Smooth muscle cell (in vitro differentiated cells): ENCODE measurements around the gene CCDC149. TPM values are rescaled to one million over a fixed set of nuclear protein-coding genes. Genes with fewer than 3 reads are reported as not detected.

Source experiments
- DNase-seq: peaks from one replicate; lab custom pipeline; 2025; ENCODE audit not compliant: unreplicated experiment; lab: John Stamatoyannopoulos, UW
- H2AFZ ChIP-seq: fragments of 200-600 bp; sonication (generic); 2 replicates; pipeline ENCODE4 v1.6.0; 2016; ENCODE audit warnings: antibody characterized with exemption, low read depth, mild to moderate bottlenecking
- H3F3A ChIP-seq: fragments of 200-600 bp; sonication (generic); 2 replicates; pipeline ENCODE4 v1.6.0; 2017; ENCODE audit warnings: antibody characterized with exemption, low read depth
- H3K27ac ChIP-seq: fragments of 200-600 bp; sonication (generic); 2 replicates; pipeline ENCODE4 v1.5.1; 2016; ENCODE audit warnings: low read depth, mild to moderate bottlenecking
- H3K27me3 ChIP-seq: fragments of 200-600 bp; sonication (generic); 2 replicates; pipeline ENCODE4 v1.6.1; 2016; ENCODE audit warnings: low read depth, mild to moderate bottlenecking
- H3K36me3 ChIP-seq: fragments of 200-600 bp; sonication (generic); 2 replicates; pipeline ENCODE4 v1.5.1; 2016; ENCODE audit warnings: low read depth
- H3K4me1 ChIP-seq: fragments of 200-600 bp; sonication (generic); 2 replicates; pipeline ENCODE4 v1.5.1; 2016; ENCODE audit warnings: low read depth
- H3K4me2 ChIP-seq: fragments of 200-600 bp; sonication (generic); 2 replicates; pipeline ENCODE4 v1.6.0; 2016; ENCODE audit warnings: mild to moderate bottlenecking
- H3K4me3 ChIP-seq: fragments of 200-600 bp; sonication (generic); 2 replicates; pipeline ENCODE4 v1.5.1; 2016; ENCODE audit warnings: mild to moderate bottlenecking
- H3K79me2 ChIP-seq: fragments of 200-600 bp; sonication (generic); 2 replicates; pipeline ENCODE4 v1.6.0; 2016; ENCODE audit warnings: low read depth, mild to moderate bottlenecking
- H3K9ac ChIP-seq: fragments of 200-600 bp; sonication (generic); 2 replicates; pipeline ENCODE4 v1.6.0; 2016; ENCODE audit warnings: low read depth
- H3K9me3 ChIP-seq: fragments of 200-600 bp; sonication (generic); replicated peaks from 2 replicates; pipeline ENCODE4 v1.5.1; 2016; ENCODE audit warnings: low read depth
- H4K20me1 ChIP-seq: fragments of 200-600 bp; sonication (generic); 2 replicates; pipeline ENCODE4 v1.6.0; 2016; ENCODE audit warnings: low read depth
- CTCF ChIP-seq: fragments of 200-600 bp; sonication (generic); IDR thresholded peaks from 2 replicates; pipeline ENCODE4 v1.5.1; 2017; ENCODE audit warnings: borderline replicate concordance, mild to moderate bottlenecking, antibody characterized with exemption; ENCODE audit not compliant: insufficient read depth, poor library complexity, severe bottlenecking
- WGBS: methylation state at CpG from one replicate; pipeline ENCODE4 v1.1.7; 2016; ENCODE audit warnings: low lambda C conversion rate; 5-methylcytosine and 5-hydroxymethylcytosine counted together
- polyA plus RNA-seq: library from polyadenylated mRNA; unstranded; fragments of >200 nt; fragmentation: Nextera tagmentation; extraction: Ambion mirVana; gene quantifications from 2 replicates; pipeline ENCODE4 v1.2.1, GENCODE V29; 2016
- total RNA-seq: library from RNA; depleted of rRNA; stranded (reverse); fragments of >200 nt; gene quantifications from 2 replicates; pipeline ENCODE4 v1.2.3, GENCODE V29; 2014

Gene CCDC149
- total and polyA plus RNA-seq, 2 experiments from 2014 or later, result 5.5 to 10.7 TPM

GRCh38 chr4:24768006-24768405 is 144.8 kb downstream of the CCDC149 start:
- Histone ChIP-seq H3K4me3 (no peak overlapping the region), H3K79me2 (no peaks in the 10 kb centered on the region), H3F3A (peaks cover 3% of the 10 kb centered on the region), H3K36me3 (no peaks in the 10 kb centered on the region), H3K9ac (no peak overlapping the region), H3K27ac (no peak overlapping the region), H3K4me1 (peaks cover 13% of the 10 kb centered on the region), H4K20me1 (no peaks in the 10 kb centered on the region), H3K27me3 (no peaks in the 10 kb centered on the region), H3K4me2 (no peak overlapping the region), H2AFZ (no peak overlapping the region), H3K9me3 (no peaks in the 10 kb centered on the region)
- no peak for TF ChIP-seq CTCF
- no peak for DNase-seq
- 92% methylated on average over 5 of the region's 5 CpGs for WGBS

GRCh38 chr4:24765376-24765988 is 147.4 kb downstream of the CCDC149 start:
- no peak for TF ChIP-seq CTCF
- 90% methylated on average over 4 of the region's 4 CpGs for WGBS
- Histone ChIP-seq H3K9ac (no peak overlapping the region), H3K4me3 (no peak overlapping the region), H3K27me3 (no peaks in the 10 kb centered on the region), H3K36me3 (no peaks in the 10 kb centered on the region), H3K9me3 (no peaks in the 10 kb centered on the region), H3K4me2 (no peak overlapping the region), H3F3A (no peaks in the 10 kb centered on the region), H2AFZ (no peak overlapping the region), H3K27ac (no peak overlapping the region), H3K4me1 (peaks cover 13% of the 10 kb centered on the region), H4K20me1 (no peaks in the 10 kb centered on the region), H3K79me2 (no peaks in the 10 kb centered on the region)
- no peak for DNase-seq

- Histone ChIP-seq H3K4me1 (peaks cover 6% of the 10 kb centered on the region), H2AFZ (no peak overlapping the region), H4K20me1 (no peaks in the 10 kb centered on the region), H3K4me2 (no peak overlapping the region), H3K9ac (no peak overlapping the region), H3K36me3 (no peaks in the 10 kb centered on the region), H3K27ac (peak overlapping the region; percentile 80), H3K9me3 (no peaks in the 10 kb centered on the region), H3F3A (no peaks in the 10 kb centered on the region), H3K4me3 (no peak overlapping the region), H3K27me3 (no peaks in the 10 kb centered on the region), H3K79me2 (no peaks in the 10 kb centered on the region)
- no peak for TF ChIP-seq CTCF
- 87% methylated on average over 3 of the region's 3 CpGs for WGBS
- DNase-seq, result no peak
These were observed 148.5 kb downstream of the CCDC149 start for GRCh38 chr4:24764345-24764744.
